HG02973 (cell line): ENCODE results near the gene GLG1.

ENCODE experiments used
- ATAC-seq: cut with Tn5 transposase; IDR thresholded peaks from one replicate; pipeline ENCODE4 v1.9.1; 2021; ENCODE audit warnings: moderate library complexity; ENCODE audit not compliant: unreplicated experiment

GLG1 gene

DNA sequence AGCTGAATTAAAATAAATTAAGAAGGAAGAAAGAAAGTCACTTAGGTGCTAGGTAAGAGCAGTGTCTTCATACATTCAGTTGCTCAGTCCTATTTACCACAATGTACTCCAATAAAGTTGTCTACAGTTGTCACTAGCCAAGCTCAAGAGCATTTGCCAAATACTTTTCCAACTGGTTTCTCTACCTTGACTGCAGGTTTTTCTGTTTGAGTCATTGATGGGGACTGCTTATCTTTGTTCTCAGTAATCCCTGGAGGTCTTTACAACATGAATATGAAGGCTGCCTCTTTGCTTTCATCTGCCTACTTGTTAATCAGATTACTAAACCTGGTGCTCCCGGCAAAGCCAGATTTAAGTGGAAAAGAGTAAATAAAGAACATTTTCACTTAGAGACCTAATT is 121.0 kb downstream of the GLG1 start:
- no peak for ATAC-seq

DNA sequence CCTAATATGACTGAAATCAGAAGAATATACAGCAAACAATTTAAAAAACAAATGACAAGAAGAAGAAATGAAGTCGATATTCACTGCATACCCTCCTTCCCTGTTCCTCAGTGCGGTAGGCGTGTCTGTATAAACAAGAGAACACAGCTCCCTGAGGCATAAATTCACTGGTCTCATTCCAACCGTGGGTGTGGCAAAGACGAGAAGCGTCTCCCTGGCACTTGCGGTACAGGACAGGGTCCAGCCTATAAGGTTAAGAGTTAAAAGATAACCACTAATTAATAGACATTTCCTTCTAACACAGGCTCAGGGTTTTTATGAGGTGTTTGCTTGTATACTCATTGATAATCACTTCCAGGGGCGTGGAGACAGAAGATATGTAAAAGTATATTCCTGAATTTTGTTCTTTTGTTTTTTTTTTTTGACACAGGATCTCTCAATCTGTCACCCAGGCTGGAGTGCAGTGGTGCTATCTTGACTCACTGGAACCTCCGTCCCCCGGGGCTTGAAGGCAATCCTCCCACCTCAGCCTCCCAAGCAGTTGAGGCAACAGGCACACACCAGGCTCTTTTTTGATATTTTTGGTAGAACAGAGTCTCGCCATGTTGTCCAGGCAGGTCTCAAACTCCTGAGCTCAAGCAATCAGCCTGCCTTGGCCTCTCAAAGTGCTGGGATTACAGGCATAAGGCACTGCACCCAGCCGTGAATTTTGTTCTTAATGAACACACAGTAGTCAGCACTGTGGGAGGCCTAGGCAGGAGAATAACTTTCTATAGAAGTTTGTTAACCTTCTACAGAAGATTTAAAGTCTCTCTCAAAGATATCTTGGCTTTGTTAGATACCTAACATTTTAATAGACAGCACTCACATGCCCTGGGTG is 126.5 kb downstream of the GLG1 start:
- no peak for ATAC-seq

DNA sequence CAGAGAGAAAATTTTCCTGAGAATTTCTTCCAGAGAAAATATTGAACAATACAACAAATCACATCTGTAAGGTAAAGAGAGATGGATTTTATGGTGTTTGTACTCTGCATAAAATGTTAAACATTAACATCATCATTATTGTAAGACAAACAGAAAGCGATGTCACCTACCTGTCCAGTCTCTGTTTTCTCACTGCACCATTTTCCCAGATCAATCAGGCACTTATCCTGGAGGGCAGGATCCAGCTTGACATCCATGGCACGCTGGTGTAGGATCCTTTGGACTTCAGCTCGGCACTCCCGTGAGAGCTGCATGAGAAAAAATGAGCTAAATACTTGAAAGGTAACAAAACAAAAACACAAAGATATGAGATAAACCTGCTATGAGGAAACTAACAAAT is 129.7 kb downstream of the GLG1 start:
- ATAC-seq, result no peak

DNA sequence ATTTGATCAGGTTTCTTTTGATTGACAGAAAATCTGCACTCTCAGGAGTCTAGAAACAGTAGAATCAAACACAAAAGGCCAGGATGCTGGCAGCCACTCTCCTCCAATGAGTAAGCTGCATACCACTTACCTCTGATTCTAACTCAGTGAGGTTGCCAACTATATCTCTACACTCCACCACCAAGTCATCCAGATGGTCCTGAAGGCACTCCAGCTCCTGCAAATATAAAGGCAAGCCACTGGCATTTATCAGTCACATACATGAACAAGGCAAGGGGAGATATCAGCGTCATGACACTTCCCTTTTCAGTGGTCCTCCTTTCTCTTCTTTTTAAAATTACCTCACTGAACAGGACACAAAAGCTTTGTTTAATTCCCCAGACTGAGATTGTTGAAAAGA is 132.5 kb downstream of the GLG1 start:
- ATAC-seq, result no peak

DNA sequence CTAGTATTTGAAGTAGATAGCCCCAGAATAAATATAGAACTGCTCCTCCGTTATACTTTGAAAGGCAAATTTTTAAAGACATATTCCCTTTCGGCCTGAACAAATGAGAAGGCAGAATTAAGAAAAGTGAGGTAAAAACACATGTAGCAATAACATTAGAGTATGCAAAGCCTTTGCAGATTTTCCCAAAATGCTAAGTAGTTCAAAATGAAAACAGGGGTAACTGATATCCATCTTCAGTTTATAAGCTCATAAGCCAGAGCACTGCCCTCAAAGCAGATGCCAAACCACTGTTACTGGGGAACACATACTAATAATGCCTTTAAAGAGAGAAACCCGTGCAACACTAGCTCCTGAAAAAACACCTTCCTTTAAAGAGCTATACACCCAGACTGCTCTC is 134.4 kb downstream of the GLG1 start:
- no peak for ATAC-seq

DNA sequence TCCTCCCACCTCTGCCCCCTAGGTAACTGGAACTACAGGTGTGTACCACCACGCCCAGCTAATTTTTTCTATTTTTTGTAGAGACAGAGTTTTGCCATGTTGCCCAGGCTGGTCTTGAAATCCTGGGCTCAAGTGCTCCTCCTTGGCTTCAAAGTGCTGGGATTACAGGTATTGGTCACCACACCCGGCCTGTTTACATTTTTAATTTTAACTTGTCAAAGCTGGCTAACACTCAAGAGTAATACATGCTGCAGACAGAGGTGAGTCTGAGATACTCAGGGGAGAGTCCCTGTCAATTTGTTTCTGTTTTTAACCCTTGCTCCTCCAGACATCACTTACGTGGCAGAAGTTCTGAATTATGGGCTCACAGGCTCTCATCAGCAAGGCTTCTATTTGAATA is 134.9 kb downstream of the GLG1 start:
- ATAC-seq, result no peak

DNA sequence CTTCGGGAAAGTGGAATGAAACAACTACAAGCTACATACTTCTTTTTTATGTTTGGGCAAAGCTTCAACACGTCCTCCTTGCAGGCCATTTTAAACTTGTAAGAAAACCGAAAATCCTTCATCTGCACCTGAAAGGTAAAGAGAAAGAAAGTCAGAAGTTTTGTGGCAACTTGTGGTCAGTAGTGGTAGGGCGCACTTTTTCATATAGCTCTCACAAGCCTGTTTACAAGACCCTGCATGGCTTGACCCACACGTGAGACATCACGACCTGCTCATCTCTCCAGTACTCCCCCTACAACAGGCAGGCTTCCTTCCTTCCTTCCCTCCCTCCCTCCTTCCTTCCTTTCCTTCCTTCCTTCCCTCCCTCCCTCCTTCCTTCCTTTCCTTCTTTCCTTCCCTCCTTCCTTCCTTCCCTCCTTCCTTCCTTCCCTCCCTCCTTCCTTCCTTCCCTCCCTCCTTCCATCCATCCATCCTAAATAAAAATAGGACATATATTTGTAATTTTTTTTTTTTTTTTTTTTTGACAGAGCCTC is 136.9 kb downstream of the GLG1 start:
- no peak for ATAC-seq

DNA sequence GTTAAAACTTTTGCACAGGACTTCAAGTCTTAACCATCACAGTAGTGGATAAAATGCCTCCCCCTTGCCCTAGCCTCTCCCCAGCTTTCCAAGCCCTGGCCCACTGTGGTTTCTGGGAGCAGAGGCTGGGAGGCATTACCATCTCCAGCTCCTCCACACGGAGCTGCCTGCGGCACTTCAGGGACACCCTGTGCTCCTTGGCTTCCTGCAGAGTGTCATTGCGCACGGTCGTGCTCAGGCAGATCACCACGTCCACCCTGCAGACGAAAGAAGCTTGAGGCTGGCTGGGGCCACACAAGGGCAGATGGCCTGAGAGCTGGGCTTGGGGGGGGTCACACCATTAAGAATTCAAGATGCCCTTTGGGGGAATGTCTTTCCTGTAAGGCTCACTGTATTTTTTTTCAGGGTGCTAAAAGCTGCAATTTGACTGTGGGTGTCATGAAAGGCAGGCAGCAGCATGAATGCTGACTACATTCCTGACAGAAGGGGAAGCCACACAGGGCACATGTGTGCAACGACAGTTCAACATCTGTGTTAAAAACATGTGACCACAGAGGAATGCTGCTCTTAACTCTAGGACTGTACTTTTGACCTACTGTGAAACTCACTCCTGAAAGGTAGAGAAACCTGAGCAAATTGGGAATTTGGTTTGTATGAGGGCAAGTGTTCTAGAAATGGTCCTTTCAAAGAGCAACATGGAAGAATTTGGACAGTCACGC is 137.9 kb downstream of the GLG1 start:
- ATAC-seq, result no peak

DNA sequence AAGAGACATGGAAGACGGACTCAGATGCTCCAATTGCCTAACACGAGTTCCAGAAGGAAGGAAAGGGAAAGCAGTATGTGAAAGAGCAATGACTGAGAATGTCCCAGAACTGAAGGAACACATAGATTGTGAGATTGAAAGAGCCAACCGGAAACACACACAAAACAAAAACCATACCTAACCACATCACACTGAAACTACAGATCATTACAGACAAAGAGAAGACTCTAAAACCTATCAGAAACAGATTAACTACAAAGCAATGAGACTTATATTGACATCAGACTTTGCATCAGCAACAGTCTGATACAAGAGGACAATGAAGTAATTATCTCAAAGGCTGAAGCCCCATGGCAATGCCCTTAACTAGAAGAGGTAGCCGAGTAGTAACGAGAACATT is 140.0 kb downstream of the GLG1 start:
- peak; percentile 48 for ATAC-seq

DNA sequence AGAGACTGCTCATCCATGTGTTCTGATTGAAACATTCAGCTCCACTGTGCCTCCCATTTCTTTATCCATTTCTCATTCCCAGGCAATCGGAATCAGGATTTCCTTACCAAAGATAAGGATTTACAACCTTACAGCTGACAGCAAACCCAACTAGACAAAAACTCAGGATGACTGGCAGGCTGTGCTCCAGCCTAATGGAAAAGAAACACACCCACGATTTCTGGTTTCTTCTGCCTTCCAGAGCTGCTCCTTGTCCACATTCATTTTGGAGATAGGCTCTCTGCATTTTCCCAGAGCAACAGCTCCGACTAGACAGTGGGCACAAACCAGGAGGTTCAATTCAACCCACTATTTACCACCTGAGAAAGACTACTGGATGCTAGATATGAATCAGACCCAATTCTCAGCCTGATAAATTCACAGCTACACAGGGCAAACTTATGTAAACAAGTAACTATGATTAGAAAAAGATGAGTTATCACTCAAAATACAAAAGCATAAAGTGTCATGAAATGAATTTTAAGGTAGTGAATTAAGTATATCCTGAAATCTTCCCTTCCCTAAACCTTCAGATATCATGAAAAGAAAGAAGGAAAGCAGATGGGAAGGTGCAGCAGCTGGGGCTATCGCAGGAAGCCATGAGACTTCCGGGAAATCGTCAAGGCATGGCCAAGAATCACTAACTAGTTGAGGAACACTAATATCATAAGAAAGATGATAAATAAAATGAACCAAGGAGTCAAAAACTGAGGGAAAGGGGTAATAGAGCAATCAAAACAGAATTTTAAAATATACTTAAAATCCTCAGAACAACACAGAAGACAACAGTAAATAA is 140.8 kb downstream of the GLG1 start:
- no peak for ATAC-seq

DNA sequence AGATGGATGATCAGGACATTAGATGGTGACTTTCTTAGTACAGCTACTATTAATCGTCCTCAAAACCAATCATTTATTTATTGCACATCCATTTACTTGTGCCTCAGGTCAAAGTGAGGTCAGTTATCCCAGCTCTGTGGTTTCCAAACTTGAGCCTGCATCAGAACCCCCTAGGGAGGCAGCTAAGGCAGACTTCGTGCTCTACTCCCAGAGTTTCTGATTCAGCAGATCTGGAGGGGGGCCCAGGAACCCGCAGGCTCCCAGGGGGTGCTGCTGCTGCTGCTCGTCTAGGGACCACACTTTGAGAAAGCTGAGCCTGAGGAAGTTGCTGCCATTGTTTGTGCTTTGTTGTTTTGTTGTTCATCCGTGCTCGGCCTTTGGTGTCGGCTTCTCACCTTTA is 141.6 kb downstream of the GLG1 start:
- ATAC-seq, result no peak

DNA sequence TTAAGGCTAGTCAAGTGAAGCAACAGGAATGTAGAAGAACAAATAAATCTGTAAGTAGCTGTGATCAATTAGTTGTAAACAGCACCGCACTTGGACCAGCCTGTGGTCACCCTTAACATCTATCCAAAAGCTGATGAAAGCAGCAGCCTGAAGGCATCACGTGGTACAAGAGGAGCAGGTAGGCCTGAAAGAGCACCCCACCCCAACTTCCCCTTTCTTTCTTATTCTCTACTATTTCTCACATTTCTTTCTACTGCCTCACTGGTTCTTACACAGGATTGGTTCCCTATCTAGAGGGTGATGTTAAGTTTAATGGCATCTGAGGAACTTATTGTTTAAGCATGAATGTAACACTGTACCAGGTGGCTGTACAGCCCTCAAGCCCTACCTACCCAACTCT is 143.0 kb downstream of the GLG1 start:
- no peak for ATAC-seq

DNA sequence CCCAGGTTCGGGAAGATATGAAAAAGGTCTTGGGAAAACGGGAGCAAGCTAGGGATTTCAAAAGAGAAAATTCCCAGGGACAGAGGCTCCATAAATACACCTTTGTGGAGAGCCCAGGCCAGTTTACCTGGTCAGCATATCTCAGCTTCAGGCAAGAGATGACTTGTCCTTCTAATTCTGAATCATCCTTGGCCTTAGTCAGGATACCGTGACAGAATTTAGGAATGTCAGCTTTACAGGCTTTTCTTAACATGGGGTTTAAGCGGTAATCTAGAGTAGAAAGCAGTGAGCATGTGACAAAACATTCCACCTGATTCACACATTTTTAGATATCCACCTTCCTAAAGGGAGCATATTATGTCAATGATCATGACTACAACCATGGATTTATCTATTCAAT is 144.6 kb downstream of the GLG1 start:
- no peak for ATAC-seq

DNA sequence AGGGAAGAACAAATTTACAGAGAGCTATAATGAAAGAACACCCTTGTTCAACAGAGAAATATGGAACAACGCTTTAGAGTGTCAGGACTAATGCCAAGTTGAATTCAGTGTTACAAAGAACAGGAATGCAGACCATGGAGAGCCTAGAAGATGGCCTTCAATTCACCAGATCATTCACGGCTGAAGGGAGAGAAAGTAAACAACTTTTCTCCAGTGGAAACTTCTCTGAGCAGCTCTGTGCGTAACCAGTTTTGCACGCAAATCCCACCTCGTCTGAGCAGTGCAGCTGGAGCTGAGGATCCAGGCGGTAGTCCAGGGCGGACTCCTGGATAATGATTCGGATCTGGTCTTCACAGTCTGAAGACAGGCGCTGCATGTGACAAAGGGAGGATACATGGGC is 145.1 kb downstream of the GLG1 start:
- no peak for ATAC-seq

DNA sequence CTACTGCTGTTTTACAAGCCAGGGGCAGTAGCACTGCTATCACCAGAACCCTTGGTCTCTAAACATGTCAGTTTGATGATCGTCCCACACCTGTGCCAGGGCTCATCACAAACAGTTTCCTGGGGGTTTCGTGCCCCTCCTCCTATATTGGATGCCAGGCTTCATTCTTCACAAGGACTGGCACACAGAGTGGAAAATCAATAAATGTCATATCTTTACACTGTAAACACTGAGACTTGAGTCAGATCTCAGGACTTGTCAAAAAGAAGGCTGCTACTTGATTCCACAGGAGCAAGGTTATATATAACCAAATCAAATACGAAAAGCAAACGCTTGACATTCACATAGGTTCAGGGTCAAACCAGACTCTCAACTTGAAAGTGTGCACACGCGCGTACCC is 146.4 kb downstream of the GLG1 start:
- ATAC-seq, result no peak

DNA sequence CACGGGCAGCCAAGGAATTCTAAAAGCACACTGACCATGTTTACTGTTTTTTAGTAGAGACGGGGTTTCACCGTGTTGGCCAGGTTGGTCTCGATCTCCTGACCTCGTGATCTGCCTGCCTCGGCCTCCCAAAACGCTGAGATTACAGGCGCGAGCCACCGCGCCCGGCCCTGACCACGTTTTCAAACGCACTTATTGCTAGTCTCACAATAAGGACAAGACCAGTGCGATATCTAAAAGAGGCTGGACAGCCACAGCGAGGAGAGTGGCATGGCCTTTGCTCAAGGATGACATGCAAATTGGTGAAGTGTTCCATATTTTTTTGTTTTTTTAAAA is 150.7 kb downstream of the GLG1 start:
- no peak for ATAC-seq

DNA sequence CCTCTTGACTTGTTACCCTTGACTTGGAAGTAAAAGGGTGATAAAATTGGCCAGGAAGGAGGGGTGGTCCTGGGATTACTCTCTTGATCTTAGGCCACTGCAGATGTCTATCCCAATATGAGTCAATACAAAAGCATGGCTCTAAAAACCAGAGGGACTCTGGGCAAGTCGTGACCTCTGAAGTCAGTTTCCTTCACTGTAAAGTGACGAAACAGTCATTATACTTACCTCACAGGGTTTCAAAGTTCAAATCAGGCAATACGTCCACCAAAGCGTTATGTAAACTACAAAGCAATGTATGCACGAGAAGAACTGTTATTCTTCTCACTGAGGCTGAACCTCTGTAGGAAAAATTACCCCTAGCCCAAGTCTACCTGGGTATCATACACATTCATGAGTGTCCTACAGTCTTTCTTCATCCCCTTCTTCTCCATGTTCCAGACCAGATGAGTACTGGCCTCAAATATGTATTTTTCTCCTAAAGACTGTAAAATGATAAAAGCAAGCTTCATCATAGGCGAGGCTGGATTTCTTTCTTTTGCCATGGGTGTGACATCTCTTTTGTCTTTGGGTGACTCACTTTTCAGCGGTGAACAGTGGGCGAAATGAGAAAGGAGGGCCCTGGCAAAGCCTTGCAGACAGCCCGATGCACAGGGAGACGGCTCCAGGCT is 151.2 kb downstream of the GLG1 start:
- no peak for ATAC-seq

DNA sequence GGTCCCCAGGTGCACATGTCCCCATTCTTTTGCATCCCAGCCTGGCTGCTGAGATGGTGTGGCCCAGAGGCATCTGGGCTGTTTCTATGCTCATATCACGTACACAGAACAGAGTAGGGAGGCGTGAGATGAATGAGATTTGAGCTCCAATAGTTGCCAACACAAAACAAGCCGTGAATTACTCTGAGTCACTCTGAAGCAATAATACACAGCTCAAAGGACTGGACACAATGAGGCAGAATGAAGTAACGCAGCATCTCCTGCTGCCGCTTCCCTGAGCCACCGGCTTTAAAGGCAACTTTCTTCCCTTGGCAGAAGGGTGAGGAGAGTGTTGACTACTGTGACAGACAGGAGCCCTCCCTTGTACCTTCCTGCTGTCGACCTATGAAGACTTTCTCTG is 151.7 kb downstream of the GLG1 start:
- no peak for ATAC-seq

DNA sequence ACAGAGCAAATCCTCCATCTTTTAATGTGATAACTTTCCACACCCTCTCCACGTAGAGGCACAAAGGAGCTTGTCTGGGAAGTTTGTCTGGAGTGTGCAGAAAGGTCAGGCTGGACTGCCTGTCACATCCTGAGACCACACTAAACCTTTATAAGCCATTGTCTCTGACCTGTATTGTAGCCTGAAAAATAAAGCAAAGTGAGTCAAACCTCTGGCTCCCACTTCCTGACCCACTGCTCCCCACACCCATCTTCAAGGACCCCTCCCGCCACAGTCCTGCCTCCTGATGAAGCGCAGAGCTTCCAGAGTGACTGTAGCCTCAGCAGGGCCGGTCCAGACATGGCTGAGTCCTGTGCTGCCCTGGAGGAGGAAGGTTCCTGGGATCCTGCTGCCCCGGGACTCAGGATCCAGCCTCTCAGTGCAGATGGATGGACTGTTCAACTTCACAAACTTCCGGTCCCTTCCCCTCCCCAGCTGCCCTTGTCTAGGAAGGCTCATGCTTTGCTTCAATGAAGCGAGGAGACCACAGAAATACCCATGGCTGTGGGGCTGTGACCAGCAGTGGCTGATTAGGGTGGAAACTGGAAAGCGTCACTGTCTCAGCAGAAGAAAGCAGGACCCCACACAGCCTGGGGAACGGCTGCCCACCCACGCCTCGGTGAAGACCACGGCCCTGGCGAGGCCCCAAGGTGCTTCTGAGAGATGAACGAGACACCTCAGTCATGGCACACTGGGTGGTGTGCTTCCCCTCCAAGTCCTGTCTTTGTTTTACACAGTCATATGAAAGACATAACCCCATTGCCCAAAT is 154.8 kb downstream of the GLG1 start:
- ATAC-seq, result peak; percentile 77
